Activated T-cell treated with anti-CD3 and anti-CD28 coated beads, Interleukin-2, amount 50 U/mL, for 1 hour (primary cell): Measurements from ENCODE around the gene MICAL2.
"Not testable (repeated sequence)": the region's sequence is repeated elsewhere in the genome, so short reads cannot be mapped to it uniquely, and the experiment has no call there.

ENCODE experiments used
- DNase-seq: peaks from one replicate; pipeline ENCODE4 v3.0.0-alpha.2; 2020

Gene MICAL2

DNA sequence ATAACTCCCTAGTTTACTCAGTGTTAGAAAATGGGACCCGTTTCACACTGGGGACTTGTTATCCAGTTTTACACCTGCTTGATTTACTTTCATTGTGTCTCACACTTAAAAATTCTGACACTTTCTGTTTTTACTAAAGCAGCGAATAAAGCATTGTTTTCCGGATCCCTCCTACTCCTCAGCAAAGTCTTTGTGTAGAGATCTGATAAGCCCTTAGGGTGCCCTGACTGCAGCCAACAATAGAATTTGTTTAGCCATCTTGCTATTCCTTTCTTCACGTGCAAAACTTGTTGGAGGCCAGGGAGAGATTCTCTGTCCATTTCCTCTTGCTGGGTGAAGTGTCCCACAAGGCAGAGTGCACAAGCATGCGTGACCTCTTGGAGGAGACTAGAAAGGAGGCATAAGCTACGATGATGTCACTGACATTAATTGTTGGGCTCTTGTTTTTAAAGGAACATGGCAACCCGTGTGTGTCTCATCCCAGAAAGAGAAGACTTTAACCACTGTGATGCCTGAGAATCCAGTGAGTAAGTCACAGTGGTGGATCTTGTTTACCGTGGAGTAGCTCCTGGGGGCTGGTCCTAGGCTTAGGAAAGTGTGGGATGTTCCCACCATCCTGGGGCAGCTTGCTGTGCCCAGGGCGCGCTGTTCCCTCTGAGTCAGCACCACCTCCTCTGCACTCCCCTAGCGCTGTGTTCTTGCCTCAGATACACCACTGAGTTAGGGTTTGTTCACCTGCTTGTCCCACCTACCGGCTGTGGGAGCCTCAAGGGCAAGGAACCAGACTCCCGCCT lies 27.7 kb downstream of the MICAL2 start:
- no peak for DNase-seq

DNA sequence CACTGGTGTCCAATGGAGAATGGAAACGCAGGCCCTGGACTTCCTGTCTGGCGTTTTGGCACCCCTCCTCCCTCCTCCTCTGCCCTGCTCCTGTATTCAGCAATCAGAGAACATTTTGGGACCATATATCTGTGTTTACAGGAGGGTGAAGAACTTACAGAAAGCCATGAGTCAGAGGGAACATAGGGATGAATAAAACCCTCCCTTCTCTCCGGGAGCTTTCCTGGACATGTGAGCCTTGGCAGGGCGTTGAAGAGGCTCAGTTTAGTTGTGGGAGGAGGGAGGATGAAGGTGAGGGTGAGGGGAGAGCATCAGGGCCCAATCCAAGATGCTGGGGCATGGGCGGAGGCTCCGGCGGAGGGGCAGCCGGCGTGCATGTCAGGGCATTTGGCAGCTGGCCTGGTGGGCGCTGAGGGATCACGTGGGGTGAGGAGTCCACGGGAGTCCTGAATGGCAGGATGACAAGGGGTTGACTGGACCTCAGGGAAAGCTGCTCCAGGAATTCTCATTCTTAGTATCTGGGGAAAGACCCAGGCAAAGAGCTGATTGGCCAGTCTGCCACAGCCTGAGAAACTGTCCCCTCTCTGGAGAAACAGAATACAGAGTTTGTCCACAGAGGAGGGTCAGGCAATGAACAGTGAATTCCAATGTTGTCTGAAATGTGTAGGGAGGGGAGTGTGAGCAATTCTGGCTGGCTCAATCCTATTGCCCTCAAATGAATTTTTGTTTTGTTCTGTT lies 28.9 kb downstream of the MICAL2 start:
- DNase-seq = no peak

DNA sequence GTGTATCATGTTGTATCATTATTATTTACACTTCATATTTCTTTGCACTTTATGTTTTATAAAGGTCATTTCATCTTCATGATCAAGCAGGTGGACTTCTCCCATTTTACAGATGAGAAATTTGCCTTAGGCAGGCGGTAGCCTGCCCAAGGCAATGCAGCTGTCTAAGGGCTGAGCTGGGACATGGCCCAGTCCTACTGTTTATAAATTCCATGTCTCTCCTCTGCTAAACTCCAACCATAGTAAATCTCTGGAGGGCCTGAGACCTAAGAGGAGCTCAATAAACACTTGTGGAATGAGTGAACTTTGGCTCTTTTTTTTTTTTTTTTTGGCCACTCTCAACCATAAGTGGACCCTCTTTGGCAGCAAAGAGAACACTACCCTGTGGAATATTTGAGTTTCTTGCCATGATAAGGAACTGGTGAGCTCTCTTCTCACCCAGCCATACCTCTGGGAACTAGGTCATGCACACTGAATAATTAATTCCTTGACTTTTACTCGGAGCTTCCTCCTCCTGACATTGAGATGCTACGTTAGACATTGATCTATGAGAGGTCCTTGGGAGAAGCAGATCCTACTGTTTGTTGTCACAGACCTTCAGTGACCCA lies 29.9 kb downstream of the MICAL2 start:
- DNase-seq = no peak

DNA sequence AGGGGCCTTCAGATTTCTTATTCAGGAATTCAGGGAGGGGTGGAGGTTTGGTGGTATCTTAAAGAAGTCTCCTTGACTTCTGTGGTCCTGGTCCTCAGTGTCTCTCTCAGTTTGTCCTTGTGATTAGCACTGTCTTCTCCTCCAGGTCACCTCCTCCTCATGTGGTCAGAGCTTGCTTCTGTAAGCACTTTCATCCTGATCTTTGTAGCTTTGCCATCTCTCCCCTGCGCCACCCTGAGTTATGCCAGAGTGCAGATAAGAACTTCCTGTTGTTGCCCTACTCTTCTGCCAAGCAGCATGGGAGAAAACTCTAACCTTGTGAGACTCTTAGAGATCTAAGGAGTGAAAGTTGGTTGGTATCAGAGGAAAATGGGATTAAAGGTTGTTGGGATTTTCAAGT lies 30.9 kb downstream of the MICAL2 start:
- DNase-seq = no peak

DNA sequence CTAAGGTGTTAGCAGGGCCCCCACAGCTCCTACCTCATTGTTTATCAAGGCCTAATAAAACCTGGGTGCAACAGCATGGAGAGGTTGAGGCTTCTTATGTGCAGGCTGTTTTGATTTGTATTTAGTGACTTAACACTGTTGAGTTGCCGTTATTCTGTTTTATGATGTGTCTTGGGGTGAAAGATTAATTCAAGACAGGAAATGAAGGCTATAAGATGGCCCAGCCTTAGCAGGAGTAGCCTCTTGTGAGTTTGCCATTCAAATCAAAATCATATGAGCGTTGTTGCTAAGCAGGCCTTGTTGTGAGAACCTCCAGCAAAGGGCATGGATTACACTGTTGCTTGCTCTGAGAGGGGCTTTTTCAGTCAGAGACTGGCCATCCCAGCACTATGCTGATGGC lies 31.8 kb downstream of the MICAL2 start:
- no peak for DNase-seq

DNA sequence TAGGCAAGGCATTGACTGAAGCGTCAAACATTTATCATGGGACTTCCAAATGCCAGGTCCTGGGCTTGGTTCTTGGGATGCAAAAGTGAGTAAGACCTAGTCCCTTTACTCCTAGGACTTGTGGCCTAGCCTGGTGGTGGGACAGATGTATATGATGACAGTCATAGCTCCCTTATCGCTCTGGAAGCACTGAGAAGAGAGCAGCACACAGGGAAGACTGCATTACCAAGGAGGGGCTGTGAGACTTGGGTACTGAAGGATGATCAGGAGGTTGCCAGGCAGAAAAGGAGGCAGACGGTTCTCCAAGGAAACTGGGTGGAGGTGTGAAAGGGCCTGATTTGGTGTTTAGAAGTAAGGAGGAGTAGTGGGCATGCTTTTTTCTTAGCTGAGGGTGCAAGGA lies 32.5 kb downstream of the MICAL2 start:
- DNase-seq = no peak

DNA sequence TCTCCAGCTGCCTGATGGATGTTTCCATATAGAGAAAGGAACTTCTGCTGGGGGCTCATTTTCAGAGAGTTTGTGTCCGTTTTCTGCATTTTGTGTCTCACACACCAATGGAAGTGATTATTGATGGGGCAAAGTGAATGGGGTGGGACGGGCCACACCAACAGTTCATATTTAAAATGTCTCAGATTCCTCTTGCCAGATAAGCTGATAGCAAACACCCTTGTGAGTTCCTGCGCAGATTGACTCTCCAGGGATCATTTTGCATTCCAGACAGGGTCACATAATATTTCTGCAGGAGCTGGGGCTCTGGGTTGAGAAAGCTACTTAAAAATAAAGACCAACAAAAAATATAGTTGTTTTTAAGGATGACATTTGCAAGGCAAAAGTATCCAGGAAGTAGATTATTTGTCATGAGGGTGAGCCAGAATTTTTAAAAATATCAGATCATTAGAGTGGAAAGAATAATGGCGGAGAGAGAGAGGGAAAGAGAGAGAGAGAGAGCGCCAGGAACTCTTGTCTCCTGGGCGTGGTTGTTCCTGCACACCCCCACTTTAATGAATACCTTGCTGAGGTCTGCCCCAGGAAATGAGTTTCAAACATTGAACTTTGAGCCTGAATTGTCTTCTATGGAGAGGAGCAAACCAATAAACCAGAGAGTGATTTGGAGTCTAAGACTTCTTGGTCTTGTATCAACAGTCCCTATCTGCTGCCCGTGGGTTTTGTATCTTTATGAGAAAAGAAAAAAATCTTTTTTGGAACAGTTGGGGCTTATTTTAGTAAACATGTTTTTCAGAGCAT lies 33.3 kb downstream of the MICAL2 start:
- no peak for DNase-seq

DNA sequence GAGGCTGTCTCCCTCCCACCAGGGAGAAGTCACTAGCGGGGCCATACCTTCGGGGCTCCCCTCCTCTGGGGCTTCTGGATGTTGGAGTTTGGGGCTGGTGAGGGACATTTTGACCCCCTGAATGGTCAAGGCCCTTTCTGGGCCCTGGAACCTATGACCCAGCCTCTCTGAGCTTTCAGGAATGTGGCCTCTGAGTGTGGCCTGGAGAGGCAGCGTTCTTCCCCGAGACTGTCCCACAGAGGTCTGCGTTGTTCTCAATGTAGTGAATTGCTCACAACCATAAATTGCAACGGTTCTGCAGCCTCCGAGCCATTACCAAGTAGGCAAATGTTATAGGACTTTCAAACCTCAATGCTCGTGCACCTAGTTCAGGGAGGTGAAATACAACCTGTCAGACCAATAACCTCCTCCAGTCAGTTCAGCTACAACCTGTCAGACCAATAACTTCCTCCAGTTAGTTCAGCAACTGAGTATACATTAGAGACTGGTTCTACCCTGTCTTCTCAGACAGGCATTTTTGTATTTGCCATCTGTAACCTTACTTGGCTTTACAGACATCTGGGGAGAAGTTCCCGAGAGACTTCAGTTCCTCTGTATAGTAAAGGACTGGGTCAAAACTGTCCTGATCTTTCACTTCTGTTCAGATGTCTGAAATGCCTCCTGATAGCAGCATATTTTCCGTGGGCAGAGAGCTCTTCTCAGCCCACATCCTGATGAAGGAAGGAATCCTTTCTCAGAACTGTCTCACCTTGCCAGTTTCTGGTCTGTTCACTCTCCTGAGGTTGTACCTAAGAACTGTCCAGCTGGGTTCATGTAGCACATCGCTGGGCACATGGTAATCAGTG lies 34.2 kb downstream of the MICAL2 start:
- DNase-seq = no peak

DNA sequence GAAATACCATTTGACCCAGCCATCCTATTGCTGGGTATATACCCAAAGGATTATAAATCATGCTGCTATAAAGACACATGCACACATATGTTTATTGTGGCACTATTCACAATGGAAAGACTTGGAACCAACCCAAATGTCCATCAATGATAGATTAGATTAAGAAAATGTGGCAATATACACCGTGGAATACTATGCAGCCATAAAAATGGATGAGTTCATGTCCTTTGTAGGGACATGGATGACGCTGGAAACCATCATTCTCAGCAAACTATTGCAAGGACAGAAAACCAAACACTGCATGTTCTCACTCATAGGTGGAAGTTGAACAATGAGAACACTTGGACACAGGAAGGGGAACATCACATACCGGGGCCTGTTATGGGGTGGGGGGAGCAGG lies 36.3 kb downstream of the MICAL2 start:
- not testable (repeated sequence) for DNase-seq

DNA sequence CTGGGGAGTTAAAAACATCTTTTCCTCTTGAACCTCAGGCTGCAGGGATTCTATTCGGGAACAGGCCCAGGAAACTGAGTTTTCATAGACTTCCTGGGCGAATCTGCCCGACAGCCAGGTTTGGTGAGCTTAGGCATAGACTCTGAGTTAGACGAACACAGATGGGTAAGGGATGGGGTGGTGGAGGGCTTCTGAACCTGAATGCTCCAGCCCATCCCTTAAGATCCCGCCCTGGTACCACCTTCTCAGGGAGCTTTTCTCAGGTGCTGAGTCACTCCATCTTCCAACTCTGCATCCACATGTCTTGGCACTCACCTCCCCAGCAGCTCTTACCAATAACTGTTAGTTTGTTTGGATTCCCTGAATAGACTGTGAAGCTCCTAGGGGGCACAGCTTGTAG lies 37.4 kb downstream of the MICAL2 start:
- DNase-seq = no peak

DNA sequence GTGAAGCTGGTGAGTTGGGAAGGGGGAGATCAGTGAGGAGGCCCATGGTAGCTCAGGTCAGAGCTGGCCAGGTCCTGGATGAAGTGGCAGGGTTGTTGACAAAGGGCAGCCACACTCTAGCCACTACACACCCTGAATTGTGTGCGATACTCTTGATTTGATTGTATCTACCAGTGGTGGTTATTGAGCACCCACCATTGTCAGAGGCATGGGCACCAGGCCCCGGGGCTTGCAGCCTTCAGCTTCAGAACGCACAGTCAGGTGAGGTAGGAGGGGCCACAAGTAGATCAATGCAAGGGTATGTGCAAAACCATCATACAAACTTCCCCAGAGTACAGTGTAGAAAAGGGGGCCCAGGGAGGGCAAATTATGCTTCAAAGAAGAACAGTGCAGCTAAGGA lies 38.1 kb downstream of the MICAL2 start:
- DNase-seq = no peak

DNA sequence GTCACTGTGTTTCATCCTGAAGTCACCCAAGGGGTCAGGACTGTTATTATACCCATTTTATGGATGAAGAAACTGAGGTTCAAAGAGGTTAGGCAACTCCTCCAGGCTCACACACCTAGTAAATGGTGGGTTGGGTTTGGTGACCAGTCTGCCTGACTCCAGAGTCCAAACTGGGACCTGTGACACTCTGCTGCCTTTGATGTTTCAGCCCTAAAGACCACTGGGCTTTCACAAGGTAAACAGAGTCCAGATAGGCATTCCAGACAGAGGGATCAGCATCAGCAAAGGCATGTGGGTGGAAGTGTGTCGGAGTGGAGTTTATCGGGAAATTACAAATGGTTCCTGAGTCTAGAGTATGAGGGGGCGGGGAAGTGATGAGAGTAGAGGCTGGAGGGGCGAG lies 38.5 kb downstream of the MICAL2 start:
- no peak for DNase-seq

DNA sequence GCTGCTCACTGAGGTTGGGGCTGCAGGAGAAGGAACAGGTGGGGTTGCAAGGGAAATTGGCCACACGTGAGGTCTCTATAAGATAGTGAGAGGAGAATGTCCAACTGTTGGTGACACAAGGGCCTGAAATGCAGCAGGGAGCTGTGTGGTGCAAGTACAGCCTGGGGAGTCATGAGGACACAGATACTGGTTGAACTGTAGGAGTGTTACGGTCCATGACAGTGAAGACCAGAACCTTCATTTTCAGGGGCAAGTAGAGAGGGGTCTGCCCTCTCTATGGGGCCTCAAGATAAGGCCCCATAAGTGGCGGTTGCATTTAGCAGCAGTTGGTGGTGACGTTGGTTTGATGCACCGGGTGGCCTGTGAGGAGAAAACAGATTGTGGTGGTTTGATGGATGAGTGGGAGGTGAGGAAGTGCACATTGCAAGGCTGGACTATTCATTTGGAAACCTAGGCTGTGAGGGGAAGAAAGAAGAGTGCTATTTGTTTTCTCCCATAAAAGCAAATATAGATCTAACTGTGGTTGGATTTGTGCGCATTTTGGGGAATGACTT lies 39.4 kb downstream of the MICAL2 start:
- DNase-seq = no peak

DNA sequence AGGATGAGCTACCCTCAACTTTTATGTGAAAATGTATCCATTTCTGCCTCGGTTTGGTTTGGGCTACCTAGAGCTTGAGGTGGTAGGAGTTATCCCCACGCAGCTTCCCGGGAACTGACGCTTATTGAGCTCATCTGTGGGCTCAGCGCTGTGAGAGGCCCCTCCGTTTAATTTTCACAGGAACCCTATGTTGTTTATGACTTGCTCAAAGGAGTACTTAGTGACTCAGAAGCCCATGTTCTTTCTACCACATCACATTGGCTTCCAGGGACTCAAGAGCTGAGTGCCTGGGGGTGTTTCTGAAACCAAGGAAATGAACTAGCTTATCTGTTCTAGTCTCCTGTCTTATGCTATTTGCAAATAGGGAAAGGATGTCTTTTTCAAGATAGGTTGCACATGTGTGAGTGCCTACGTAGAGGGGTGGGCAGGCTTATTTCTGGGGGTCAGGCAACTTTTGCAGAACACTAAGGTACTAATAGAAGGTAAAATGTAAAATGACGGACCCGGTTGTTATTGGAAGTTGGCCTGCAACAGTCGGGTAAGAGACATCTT lies 40.5 kb downstream of the MICAL2 start:
- no peak for DNase-seq

DNA sequence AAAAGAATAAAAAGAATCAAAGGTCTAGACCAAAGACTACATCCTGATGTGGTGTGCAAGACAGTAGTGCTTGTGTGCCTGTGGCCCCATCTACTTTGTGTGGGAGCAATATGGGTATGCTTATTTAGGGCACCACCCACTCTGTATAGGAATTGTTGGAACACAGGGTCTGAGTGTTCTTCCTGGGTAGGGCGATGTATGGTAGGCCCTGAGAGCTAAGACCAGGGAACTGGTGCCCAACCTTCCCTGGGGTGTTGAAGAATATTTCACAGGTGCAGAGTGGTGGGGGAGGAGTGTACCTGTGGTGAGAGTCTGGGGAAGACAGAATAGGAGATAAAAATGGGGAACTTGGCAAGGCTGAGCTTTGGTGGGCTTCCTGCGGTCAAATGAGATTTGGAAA lies 41.9 kb downstream of the MICAL2 start:
- DNase-seq = no peak

DNA sequence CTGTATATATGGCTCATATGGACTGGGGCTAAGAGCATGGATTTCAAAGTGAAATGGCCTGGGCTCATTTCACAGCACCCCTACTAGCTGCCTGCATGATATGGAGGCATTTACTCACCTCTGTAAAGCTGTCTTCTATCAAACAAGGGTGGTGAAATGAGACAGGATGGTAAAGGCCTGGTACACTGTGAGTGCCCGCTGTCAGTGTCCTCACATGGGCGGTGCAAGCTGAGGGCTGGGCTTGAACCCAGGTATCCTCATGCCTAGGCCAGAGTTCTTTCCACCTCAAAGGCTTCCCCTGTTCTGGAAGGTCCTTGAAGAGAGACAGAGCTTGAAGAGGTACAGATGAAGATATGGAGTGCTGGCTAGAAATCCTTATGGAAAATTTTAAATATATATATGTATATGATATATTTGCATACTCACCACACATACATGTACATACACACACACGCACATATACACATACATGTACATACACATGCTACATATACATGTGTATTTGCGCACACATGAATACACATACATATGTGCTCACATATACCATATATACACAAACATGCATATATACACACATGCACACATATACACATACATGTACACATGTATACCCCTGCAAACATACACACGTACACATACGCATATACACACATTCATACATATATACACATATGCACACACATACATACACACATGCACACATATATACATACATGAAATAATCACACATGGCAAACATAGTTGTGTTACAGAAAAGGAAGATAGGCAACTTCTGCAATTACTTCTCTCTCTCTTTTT lies 44.7 kb downstream of the MICAL2 start:
- no peak for DNase-seq

DNA sequence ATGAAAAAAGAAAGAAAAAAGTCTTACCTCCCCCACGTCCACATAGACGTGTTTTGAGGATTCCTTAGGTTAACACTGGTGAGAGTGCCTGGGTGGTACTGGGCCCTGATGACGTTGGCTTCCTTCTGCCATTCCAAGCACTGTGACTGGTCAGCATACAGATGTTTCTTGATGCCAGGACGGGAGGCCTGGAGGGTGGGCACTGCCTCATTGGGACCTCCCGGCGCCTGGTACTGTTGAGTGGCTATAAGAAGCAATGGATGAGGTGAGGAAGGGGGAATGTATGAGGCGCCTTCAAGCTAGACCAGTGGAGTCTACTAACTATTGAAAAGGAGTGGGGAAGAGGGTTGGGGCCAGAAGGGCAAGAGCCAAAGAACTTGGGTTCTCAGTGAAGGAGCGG lies 45.3 kb downstream of the MICAL2 start:
- DNase-seq = no peak

DNA sequence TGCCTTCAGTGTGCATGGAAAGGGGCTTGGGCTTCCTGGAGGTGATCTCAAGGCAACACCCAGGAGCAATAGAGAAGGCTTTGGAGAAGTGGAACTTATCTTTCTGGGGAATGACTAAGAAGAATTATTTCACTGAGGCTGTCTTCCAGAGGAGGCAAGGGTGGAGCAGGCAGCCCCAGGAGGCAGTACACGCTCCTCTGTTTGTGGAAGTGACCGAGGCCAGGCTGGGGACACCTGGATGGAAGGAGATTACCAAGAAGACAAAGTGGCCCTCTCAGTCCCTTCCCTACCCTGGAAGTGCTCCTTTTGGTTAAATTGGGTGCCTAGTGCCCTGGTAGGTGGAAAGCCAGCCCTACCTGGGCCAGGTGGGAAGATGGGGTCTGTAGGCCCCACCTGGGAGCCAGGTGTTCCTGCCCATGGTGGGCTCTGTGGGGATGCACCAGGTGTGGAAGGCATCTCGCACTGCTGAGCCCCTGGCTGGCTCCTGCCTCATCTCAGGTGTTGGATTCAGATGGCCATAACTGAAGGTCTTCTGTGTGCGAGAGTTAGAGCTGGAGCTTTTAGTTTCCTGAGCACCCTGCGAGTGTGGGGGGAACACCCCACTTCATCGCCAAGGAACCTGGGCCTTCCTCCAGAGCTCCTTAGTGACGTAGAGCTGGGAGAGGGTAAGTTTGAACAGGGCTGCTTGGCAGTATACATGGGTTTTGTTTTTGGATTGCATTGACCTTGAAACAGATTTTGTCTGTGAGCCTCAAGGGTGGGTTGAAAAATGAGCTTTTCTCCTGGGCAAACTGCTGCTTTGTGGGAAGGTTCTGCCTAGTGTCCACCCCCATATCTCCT lies 46.1 kb downstream of the MICAL2 start:
- DNase-seq = no peak

DNA sequence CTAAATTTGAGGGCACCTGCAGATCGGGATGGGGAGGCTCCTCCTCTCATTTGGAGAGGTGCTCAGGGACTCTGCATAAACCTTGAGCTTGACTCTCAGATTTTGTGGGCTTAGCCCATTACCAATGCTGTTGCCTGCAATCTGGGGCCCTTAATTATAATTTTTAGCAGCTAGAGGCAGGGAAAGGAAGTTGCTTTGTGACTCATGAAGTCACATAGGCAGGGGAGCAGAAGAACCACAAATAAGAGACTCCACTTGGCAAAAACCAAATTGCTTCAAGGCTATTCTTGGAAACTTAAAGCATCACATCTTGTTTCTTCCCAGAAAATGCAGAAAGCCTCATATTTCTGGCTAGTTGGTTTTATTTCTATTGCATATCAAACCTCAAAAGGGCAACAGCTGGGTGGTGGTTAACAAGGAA lies 46.9 kb downstream of the MICAL2 start:
- no peak for DNase-seq

DNA sequence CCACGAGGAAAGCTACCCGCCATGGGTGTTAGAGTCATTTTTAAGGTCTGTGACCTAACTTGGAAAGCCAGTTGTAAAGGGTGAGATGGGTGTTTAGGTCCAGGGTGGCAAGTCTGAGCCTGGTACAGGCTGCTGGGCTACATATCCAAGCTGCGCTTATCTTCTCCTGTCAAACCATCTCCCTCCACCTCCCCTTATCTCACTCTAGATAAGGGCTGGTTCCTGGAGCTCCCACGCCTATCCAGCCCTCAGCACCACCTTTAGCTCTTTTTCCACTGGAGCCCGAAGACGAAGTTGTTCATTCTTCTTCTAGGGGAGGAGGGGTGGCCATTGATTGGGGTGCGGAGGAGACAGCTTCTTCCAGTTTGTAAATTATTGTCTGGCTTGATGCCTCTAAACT lies 48.5 kb downstream of the MICAL2 start:
- DNase-seq = no peak
